PFSK-1 (cell line): ENCODE measurements around the gene NCOA5.

Source experiments
- FOXP2 ChIP-seq: optimal IDR thresholded peaks from 2 replicates; pipeline ENCODE3; 2011; ENCODE audit warnings: borderline replicate concordance, control low read depth, inconsistent platforms; ENCODE audit not compliant: insufficient read depth; ENCODE audit errors: extremely low read length, extremely low read depth
- POLR2AphosphoS5 ChIP-seq: IDR thresholded peaks from 2 replicates; pipeline ENCODE4 v1.6.1; 2012; ENCODE audit warnings: low read depth, mild to moderate bottlenecking, control low read depth, low read length, moderate library complexity
- REST ChIP-seq, 2 experiments: IDR thresholded peaks; 2 replicates each; pipeline versions ENCODE4 v1.6.1 to v1.8.0; 2011 to 2012; ENCODE audit warnings: low read depth in 2 of 2, low read length in 2 of 2, control low read depth in 1 of 2, inconsistent platforms in 1 of 2, mild to moderate bottlenecking in 1 of 2, moderate library complexity in 1 of 2; ENCODE audit not compliant: insufficient read depth in 1 of 2
- SIN3A ChIP-seq: IDR thresholded peaks from 2 replicates; pipeline ENCODE4 v1.6.1; 2012; ENCODE audit warnings: mild to moderate bottlenecking, low read length, moderate library complexity, borderline replicate concordance; ENCODE audit not compliant: insufficient read depth
- TAF1 ChIP-seq: IDR thresholded peaks from 2 replicates; pipeline ENCODE4 v1.6.1; 2012; ENCODE audit warnings: low read length, control low read depth, borderline replicate concordance; ENCODE audit not compliant: insufficient read depth

NCOA5 gene

DNA sequence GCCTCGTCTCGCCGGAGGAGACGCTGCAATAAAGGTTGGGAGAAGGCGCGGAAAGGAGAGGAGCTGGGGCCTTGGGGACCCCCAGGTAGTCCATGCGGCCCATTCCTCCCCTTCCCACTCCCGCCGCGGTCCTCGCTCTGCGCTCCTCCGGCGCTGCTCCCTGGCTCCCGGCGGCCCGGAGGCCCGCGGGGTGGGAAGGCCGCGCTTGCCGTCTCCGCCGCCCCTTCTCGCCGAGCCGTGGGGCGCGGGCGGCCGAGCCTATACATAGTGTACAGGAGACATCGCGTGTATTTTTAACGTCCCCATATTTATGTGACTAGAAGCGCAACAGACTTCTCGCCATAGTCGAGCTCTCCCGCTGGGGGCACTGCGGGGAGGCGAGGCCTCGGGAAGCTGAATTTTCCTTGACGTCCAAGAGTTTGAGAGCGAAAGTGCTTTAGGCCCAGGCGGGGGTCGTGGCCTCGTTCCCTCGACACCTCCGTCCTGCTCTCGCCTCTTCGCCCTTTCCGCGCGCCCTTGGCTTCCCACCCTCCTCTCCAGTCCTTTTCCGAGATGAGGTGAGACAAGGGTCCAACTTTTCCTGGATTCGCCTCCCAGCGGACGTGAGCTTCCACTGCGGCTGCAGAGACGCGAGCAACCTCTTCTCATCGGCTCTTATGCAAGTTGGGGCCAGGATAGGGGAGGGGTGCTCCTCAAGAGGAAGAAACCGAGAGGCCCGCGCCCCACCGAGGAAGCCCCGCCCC lies 31.7 kb downstream of the NCOA5 start:
- TF ChIP-seq FOXP2 (no peak), SIN3A (no peak), POLR2AphosphoS5 (no peak), REST (IDR thresholded peaks at IDR 0.05; ENCODE audit: insufficient read depth in 1 of 2, low read depth in 2 of 2, low read length in 2 of 2) (no peak), TAF1 (no peak)

DNA sequence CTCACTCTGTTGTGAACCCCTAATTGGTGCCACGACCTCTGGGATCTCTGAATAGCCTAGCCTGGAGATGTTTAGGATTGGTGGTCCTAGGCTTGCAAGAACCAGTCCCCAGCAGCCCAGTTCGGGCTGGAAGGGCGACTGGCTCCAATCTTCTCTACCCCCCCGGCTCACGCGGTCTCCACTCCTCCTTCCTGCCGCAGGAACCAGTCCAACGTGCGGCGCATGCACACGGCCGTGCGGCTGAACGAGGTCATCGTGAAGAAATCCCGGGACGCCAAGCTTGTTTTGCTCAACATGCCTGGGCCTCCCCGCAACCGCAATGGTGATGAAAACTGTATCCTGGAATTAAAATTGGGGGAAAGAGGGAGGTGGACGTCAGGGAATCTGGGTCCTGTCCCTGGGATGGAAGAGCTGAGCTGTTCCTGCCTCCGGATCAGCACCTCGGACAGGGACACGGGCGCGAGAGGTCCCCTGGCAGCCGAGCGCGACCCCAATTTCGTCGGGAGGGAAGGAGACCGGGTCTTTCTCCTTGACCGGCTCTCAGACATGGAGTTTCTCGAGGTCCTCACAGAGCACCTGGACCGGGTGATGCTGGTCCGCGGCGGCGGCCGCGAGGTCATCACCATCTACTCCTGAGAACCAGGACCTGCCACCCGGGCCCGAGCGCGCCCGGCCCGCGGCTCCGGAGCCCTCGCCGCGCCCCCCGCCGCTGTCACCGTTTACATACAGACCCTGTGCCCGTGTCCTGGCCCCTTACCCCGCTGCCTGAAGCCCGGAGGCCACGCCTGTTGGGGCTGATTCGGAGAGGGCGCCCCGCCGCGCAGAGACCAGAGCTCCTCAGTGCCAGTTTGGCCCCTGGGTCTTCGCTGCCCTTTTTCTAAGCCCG lies 32.5 kb downstream of the NCOA5 start:
- TF ChIP-seq REST (IDR thresholded peaks at IDR 0.05; ENCODE audit: insufficient read depth in 1 of 2, low read depth in 2 of 2, low read length in 2 of 2) (peak; percentile 95 to 96), FOXP2 (no peak)

- TF ChIP-seq REST (IDR thresholded peaks at IDR 0.05; ENCODE audit: insufficient read depth in 1 of 2, low read depth in 2 of 2, low read length in 2 of 2) (no peak), FOXP2 (no peak), SIN3A (no peak), POLR2AphosphoS5 (no peak), TAF1 (no peak)
These were observed 33.5 kb downstream of the NCOA5 start for GRCh38 chr20:46056027-46056833.

GRCh38 chr20:46055269-46055668 lies 34.5 kb downstream of the NCOA5 start:
- TF ChIP-seq SIN3A (no peak), REST (IDR thresholded peaks at IDR 0.05; ENCODE audit: insufficient read depth in 1 of 2, low read depth in 2 of 2, low read length in 2 of 2) (no peak), FOXP2 (no peak), POLR2AphosphoS5 (no peak), TAF1 (no peak)
